H9 (cell line): ENCODE results near the gene MYO1D. TPM values are rescaled to one million over a fixed set of nuclear protein-coding genes. Genes with fewer than 3 reads are reported as not detected.

Experiments
- DNase-seq: peaks from one replicate; pipeline ENCODE4 v3.0.0-alpha.2; 2017
- H2AFZ ChIP-seq: one replicate; pipeline ENCODE4 v1.6.1; 2013; ENCODE audit warnings: mild to moderate bottlenecking, low read length, control low read depth, moderate library complexity
- H2AK5ac ChIP-seq: 2 replicates; pipeline ENCODE4 v1.6.1; 2013; ENCODE audit warnings: low read length, control low read depth, mixed read lengths; ENCODE audit not compliant: insufficient read length
- H2BK120ac ChIP-seq: one replicate; pipeline ENCODE4 v1.6.1; 2013; ENCODE audit warnings: low read depth, mild to moderate bottlenecking, low read length, control low read depth, inconsistent platforms; ENCODE audit not compliant: poor library complexity, severe bottlenecking
- H2BK12ac ChIP-seq: 2 replicates; pipeline ENCODE4 v1.6.1; 2013; ENCODE audit warnings: low read length, control low read depth, mixed read lengths, low read depth; ENCODE audit not compliant: insufficient read length
- H2BK15ac ChIP-seq: 2 replicates; pipeline ENCODE4 v1.6.1; 2013; ENCODE audit warnings: low read depth, low read length, control low read depth
- H2BK20ac ChIP-seq: one replicate; pipeline ENCODE4 v1.6.1; 2013; ENCODE audit warnings: low read depth, mild to moderate bottlenecking, low read length, control low read depth, inconsistent platforms; ENCODE audit not compliant: poor library complexity, severe bottlenecking
- H2BK5ac ChIP-seq: 2 replicates; pipeline ENCODE4 v1.6.1; 2013; ENCODE audit warnings: low read length, control low read depth, mixed read lengths; ENCODE audit not compliant: insufficient read length
- H3K14ac ChIP-seq: 2 replicates; pipeline ENCODE4 v1.6.1; 2013; ENCODE audit warnings: low read length, control low read depth; ENCODE audit not compliant: insufficient read depth
- H3K18ac ChIP-seq: 2 replicates; pipeline ENCODE4 v1.6.1; 2013; ENCODE audit warnings: low read depth, mild to moderate bottlenecking, mixed read lengths, low read length, control low read depth; ENCODE audit not compliant: insufficient read length
- H3K23ac ChIP-seq: 2 replicates; pipeline ENCODE4 v1.6.1; 2013; ENCODE audit warnings: low read length, control low read depth, mixed read lengths, low read depth; ENCODE audit not compliant: insufficient read length
- H3K23me2 ChIP-seq: 2 replicates; pipeline ENCODE4 v1.6.1; 2013; ENCODE audit warnings: low read depth, mild to moderate bottlenecking, mixed read lengths, low read length, control low read depth; ENCODE audit not compliant: insufficient read length, poor library complexity, severe bottlenecking
- H3K27ac ChIP-seq: 2 replicates; pipeline ENCODE4 v1.5.1; 2013; ENCODE audit warnings: low read length, control low read depth, mixed read lengths, low read depth; ENCODE audit not compliant: insufficient read length
- H3K27me3 ChIP-seq: 2 replicates; pipeline ENCODE4 v1.6.1; 2013; ENCODE audit warnings: low read length, control low read depth, inconsistent platforms; ENCODE audit not compliant: insufficient read depth
- H3K4ac ChIP-seq: 2 replicates; pipeline ENCODE4 v1.6.1; 2013; ENCODE audit warnings: low read depth, mild to moderate bottlenecking, control low read depth, inconsistent platforms, low read length, moderate library complexity
- H3K4me1 ChIP-seq: 2 replicates; pipeline ENCODE4 v1.6.1; 2013; ENCODE audit warnings: low read length, control low read depth, inconsistent platforms; ENCODE audit not compliant: insufficient read depth
- H3K4me2 ChIP-seq: 2 replicates; pipeline ENCODE4 v1.6.1; 2013; ENCODE audit warnings: low read length, control low read depth, mixed read lengths; ENCODE audit not compliant: insufficient read length, insufficient read depth
- H3K56ac ChIP-seq: 2 replicates; pipeline ENCODE4 v1.6.1; 2013; ENCODE audit warnings: low read depth, mild to moderate bottlenecking, mixed read lengths, low read length, control low read depth; ENCODE audit not compliant: insufficient read length
- H3K79me1 ChIP-seq: 2 replicates; pipeline ENCODE4 v1.6.1; 2013; ENCODE audit warnings: low read depth, mild to moderate bottlenecking, moderate library complexity, low read length, control low read depth, inconsistent platforms; ENCODE audit not compliant: insufficient read depth, poor library complexity, severe bottlenecking
- H3K79me2 ChIP-seq: 2 replicates; pipeline ENCODE4 v1.6.1; 2013; ENCODE audit warnings: low read length, control low read depth, inconsistent platforms; ENCODE audit not compliant: insufficient read depth
- H3K9ac ChIP-seq: 2 replicates; pipeline ENCODE4 v1.6.1; 2013; ENCODE audit warnings: low read length, control low read depth, mixed read lengths; ENCODE audit not compliant: insufficient read length; ENCODE audit errors: extremely low read depth
- H3K9me3 ChIP-seq: one replicate; pipeline ENCODE4 v1.6.1; 2013; ENCODE audit warnings: low read depth, low read length, inconsistent platforms; ENCODE audit not compliant: control insufficient read depth
- H3T11ph ChIP-seq: one replicate; pipeline ENCODE4 v1.6.1; 2013; ENCODE audit warnings: mild to moderate bottlenecking, low read length, control low read depth, inconsistent platforms
- H4K20me1 ChIP-seq: one replicate; pipeline ENCODE4 v1.6.1; 2013; ENCODE audit not compliant: control insufficient read depth, insufficient read length, insufficient read depth
- H4K5ac ChIP-seq: 2 replicates; pipeline ENCODE4 v1.6.1; 2013; ENCODE audit warnings: low read depth, mild to moderate bottlenecking, mixed read lengths, low read length, control low read depth; ENCODE audit not compliant: insufficient read length
- H4K8ac ChIP-seq: replicated peaks from 2 replicates; pipeline ENCODE4 v1.6.1; 2013; ENCODE audit warnings: low read length, control low read depth, mixed read lengths, low read depth; ENCODE audit not compliant: insufficient read length
- H4K91ac ChIP-seq: 2 replicates; pipeline ENCODE4 v1.6.1; 2013; ENCODE audit warnings: low read depth, mild to moderate bottlenecking, moderate library complexity, mixed read lengths, low read length, control low read depth; ENCODE audit not compliant: insufficient read length
- H3K27ac Mint-ChIP-seq, 3 experiments: 2 replicates in 2 of 3; 3 replicates in 1 of 3; pipeline ENCODE4 v1.8.0; 2020 to 2021; ENCODE audit warnings: mixed read lengths in 3 of 3, mild to moderate bottlenecking in 1 of 3, moderate library complexity in 1 of 3
- H3K27me3 Mint-ChIP-seq: 2 replicates; pipeline ENCODE4 v1.8.0; 2021; ENCODE audit warnings: low read depth, mild to moderate bottlenecking, moderate library complexity, mixed read lengths
- H3K36me3 Mint-ChIP-seq, 3 experiments: 2 replicates in 2 of 3; 3 replicates in 1 of 3; pipeline ENCODE4 v1.8.0; 2020 to 2021; ENCODE audit warnings: low read depth in 3 of 3, mixed read lengths in 3 of 3; ENCODE audit not compliant: insufficient read depth in 1 of 3
- H3K4me1 Mint-ChIP-seq, 2 experiments: 2 replicates each; pipeline ENCODE4 v1.8.0; 2020; ENCODE audit warnings: mixed read lengths in 2 of 2
- H3K4me3 Mint-ChIP-seq, 2 experiments: 2 replicates in 1 of 2; 3 replicates in 1 of 2; pipeline ENCODE4 v1.8.0; 2020 to 2021; ENCODE audit warnings: mild to moderate bottlenecking in 2 of 2, mixed read lengths in 2 of 2, moderate library complexity in 1 of 2
- H3K9me3 Mint-ChIP-seq, 2 experiments: 2 replicates in 1 of 2; 3 replicates in 1 of 2; pipeline ENCODE4 v1.8.0; 2020; ENCODE audit warnings: mild to moderate bottlenecking in 2 of 2, mixed read lengths in 2 of 2, moderate library complexity in 1 of 2
- WGBS: extraction: QIAGEN DNeasy Blood & Tissue Kit; methylation state at CpG from one replicate; pipeline ENCODE4 v1.1.7; 2013; ENCODE audit warnings: missing lambda C conversion rate, low lambda C conversion rate, mixed read lengths; ENCODE audit not compliant: insufficient read length; ENCODE audit errors: extremely low coverage; 5-methylcytosine and 5-hydroxymethylcytosine counted together
- total RNA-seq: library from RNA; stranded (reverse); gene quantifications from 2 replicates; pipeline ENCODE4 v1.2.1, GENCODE V29; 2021
- TF ChIP-seq, protein P1 (sequence below): fragments of 200-600 bp; sonication (generic); conservative IDR thresholded peaks from 3 replicates; pipeline ENCODE4 v1.8.0; 2021; ENCODE audit warnings: antibody characterized with exemption, mild to moderate bottlenecking

The MYO1D gene
- total RNA-seq, 1 experiment from 2014 or later = 19.0 TPM

DNA sequence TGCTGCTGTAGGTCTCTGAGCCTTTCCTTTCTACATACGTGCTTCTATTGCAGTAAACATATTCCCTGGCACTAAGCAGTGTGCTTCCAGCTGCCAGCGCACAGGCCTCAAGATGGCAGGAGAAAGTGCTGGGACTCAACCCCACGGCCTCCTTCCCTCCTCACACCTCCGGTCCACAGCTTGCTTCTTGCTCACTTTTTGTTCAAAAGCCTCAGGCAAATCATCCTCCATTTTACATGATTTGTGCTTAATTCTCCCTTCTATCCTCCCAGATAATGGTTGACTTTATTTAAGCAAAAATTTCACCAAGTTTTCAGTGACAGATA is 384.7 kb downstream of the MYO1D start:
- peaks cover 15 to 27% (median 23%) of the 10 kb centered on the region in 3 experiments for H3K36me3 Mint-ChIP-seq
- TF ChIP-seq, protein P1, sequence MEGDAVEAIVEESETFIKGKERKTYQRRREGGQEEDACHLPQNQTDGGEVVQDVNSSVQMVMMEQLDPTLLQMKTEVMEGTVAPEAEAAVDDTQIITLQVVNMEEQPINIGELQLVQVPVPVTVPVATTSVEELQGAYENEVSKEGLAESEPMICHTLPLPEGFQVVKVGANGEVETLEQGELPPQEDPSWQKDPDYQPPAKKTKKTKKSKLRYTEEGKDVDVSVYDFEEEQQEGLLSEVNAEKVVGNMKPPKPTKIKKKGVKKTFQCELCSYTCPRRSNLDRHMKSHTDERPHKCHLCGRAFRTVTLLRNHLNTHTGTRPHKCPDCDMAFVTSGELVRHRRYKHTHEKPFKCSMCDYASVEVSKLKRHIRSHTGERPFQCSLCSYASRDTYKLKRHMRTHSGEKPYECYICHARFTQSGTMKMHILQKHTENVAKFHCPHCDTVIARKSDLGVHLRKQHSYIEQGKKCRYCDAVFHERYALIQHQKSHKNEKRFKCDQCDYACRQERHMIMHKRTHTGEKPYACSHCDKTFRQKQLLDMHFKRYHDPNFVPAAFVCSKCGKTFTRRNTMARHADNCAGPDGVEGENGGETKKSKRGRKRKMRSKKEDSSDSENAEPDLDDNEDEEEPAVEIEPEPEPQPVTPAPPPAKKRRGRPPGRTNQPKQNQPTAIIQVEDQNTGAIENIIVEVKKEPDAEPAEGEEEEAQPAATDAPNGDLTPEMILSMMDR = no peak
- no peak for DNase-seq

More for the DNA sequence above, 384.7 kb downstream of the MYO1D start:
- peaks cover 3% of the 10 kb centered on the region for H3K79me1 ChIP-seq
- H2AFZ ChIP-seq = no peak overlapping the region
- H3K4ac ChIP-seq = no peak overlapping the region
- H4K5ac ChIP-seq = no peak overlapping the region
- H3K14ac ChIP-seq = no peak overlapping the region
- H3K23ac ChIP-seq = no peak overlapping the region
- Mint-ChIP-seq H3K4me1 (peaks cover 41 to 51% of the 10 kb centered on the region in 2 experiments), H3K27me3 (no peaks in the 10 kb centered on the region; the same call in 1 of the 2 replicates), H3K4me3 (peak overlapping the region in 1 of 2 experiments; percentile 14; a peak in 1 of 5 replicates), H3K27ac (peak overlapping the region; percentile 45 to 76 (median 68); a peak in 3 of 7 replicates), H3K9me3 (no peaks in the 10 kb centered on the region)
- H2BK15ac ChIP-seq = no peak overlapping the region
- H3K9ac ChIP-seq = no peak overlapping the region
- peaks cover 8% of the 10 kb centered on the region for H3K23me2 ChIP-seq
- WGBS = no CpG with 5 or more reads among the region's 4 CpGs
- no peak overlapping the region for H2BK5ac ChIP-seq
- H2BK120ac ChIP-seq = no peak overlapping the region
- H3K4me1 ChIP-seq = peaks cover 5% of the 10 kb centered on the region; the same call in 1 of the 2 replicates
- H3K4me2 ChIP-seq = no peak overlapping the region
- H2BK12ac ChIP-seq = no peak overlapping the region
- no peak overlapping the region for H3K56ac ChIP-seq
- no peaks in the 10 kb centered on the region for H3K9me3 ChIP-seq
- H3K79me2 ChIP-seq = no peaks in the 10 kb centered on the region
- H3K27ac ChIP-seq = no peak overlapping the region
- no peak overlapping the region for H3T11ph ChIP-seq
- H4K91ac ChIP-seq = no peak overlapping the region
- H2AK5ac ChIP-seq = no peak overlapping the region
- no peak overlapping the region for H4K8ac ChIP-seq
- H2BK20ac ChIP-seq = no peak overlapping the region
- no peak overlapping the region for H3K18ac ChIP-seq
- no peaks in the 10 kb centered on the region for H3K27me3 ChIP-seq
- H4K20me1 ChIP-seq = no peaks in the 10 kb centered on the region
